CD4-positive, alpha-beta T cell treated with Interleukin-21 for 1 hour (primary cell): Measurements from ENCODE around the gene ZNF548.
"Not testable (repeated sequence)": the region's sequence is repeated elsewhere in the genome, so short reads cannot be mapped to it uniquely, and the experiment has no call there.

Experiments used
- DNase-seq: peaks from one replicate; pipeline ENCODE4 v3.0.0-alpha.2; 2020

Gene ZNF548

DNA sequence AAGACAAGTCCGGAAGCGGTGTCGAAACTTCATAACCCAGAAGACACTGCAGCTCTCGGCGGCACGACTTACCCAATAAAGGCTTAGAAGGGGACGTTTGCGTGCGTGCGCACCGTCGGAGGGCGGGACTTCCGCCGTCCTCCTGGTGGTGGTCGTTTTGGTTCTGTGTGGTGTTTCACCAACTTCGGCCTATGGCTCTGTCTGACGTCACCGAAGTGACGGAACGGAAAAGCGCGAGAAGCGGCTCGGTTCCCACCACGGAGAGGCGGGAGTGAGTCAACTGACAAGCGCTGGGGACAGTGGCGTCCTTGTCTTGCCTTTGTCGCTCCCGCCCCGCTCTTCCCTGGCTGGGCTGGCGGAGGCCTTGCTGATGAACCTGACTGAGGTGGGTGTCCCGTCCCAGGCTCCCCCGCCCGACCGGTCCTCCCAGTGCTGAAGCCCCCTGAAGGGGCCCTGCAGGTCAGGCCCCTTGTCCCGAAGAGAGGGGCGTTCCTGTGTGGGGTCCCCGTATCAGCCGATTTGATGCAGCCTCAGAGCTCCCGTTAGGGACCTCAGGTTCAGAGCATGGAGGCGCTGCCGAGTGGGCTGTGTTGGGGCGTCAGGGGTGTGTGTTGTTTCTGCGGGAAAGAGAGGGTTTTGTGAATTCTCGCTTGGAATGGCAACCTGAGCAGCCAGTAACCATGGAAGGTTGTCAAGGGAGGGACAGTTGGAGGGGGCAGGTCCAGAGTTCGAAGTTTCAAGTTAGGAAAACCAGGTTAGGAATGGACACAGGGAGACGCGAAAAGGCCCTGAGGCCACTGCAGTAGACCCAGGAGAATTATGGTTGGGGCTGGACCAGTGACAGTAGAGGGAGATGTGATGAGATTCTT lies at the start of gene ZNF548:
Gene ZNF548 (plus strand): TSS at position 125 of the 869 bp plus-strand sequence. CDS start 246 bp downstream, at position 371.
- DNase-seq, result peak; percentile 98

DNA sequence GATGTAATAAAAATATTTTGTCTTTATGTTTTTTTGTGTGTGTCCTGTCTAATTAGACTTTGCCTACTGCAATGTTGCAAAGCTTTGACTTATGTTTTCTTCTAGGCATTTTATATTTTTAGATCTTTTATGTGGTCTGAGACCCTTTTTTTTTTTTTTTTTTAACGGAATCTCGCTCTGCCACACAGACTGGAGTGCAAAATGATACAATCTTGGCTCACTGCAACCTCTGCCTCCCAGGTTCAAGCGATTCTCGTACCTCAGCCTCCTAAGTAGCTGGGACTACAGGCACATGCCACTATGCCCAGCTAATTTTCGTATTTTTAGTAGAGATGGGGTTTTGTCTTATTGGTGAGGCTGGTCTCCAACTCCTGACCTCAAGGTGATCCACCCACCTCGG lies 47.1 kb upstream of the ZNF548 start:
- no peak for DNase-seq

DNA sequence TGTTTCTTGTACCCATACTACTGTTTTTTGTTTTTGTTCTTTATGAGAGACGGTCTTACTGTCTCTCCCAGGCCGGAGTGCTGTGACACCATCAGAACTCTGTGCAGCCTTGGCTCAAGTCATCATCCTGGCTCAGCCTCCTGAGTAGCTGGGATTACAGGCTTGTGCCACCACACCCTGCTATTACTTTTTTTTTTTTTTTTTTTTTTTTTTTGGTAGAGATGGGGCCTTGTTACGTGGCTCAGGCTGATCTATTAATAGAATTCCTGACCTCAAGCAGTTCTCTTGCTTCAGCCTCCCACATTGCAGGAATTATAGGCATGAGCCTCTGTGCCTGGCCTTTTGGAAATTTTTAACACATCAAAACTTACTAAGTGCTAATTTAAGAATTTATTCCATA lies 41.5 kb upstream of the ZNF548 start:
- DNase-seq, result no peak

DNA sequence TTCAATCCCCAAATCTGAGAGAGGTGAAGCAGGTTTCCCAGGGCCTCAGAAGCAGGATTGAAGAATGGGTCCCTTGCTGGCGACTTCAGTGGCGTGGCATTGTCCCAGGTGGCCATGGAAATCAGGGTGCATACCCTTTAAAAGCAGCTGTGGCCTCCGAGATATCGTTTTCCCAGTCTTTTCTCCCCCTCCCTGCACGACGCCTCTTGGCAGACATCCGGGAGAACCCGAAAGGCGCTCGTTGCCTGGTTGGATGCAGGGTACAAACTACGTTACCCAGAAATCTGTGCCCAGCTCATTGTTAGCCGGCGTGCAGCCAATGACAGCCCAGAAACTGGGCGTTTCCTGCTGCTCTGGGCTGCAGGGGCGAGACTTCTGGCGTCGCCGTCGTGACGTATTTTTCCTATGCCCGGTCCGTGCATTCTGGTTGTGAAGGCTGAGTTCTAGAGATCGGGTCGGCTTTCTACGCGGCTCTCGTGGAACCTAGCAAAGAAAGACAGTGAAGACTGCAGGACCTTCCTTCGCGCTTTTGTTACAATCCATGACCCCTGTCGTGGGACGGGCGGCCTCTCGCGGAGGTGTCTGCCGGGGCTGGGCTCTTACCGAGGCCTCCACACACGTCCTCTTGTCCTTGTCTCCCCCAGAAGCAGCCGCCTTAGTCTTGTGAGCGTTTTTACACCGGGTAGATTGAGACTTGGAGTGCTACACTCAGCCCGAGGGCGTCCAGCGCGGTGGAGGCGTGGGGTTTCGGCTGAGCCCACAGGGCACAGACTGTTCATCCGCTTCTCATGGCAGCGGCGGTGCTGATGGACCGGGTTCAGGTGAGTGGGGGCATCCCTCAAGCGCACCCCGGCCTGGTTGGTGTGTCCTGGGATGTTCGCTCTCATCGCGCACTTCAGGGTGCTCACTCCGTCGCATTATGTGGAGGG lies 38.5 kb upstream of the ZNF548 start, which contains the start of gene ZNF304:
Gene ZNF304 (plus strand): TSS at position 395 of the 929 bp plus-strand sequence. CDS start 394 bp downstream, at position 789.
- DNase-seq, result peak; percentile 90

DNA sequence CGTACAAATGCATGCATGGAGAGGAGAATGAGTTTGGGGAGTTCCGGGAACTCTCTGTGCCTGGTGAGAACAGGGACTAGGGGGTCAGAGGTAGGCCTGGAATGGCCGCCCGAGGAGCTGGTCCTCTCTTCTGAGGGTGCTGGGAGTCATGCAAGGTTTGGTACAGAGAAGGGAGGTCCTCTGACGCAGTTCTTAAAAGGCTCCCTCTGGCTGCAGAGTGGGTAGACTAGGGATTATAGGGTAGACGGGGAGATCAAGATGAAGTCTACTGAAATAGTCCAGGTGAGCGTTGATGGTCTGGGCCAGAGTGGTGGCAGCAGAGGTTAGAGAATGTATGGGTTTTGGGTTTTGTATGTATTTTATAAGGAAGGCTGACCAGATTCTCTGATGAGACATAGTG lies 37.8 kb upstream of the ZNF548 start:
- no peak for DNase-seq

DNA sequence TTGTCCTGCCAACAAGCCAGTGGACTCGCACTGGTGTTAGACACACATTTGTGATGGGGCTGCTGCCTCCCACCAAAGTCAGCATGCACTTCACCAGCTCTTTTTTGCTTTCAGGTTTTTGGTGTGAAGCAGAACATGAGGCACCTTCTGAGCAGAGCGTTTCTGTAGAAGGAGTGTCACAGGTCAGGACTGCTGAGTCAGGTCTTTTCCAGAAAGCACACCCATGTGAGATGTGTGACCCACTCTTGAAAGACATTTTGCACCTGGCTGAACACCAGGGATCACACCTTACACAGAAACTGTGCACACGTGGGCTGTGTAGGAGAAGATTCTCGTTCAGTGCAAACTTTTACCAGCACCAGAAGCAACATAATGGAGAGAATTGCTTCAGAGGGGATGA lies 33.7 kb upstream of the ZNF548 start:
- DNase-seq, result no peak

DNA sequence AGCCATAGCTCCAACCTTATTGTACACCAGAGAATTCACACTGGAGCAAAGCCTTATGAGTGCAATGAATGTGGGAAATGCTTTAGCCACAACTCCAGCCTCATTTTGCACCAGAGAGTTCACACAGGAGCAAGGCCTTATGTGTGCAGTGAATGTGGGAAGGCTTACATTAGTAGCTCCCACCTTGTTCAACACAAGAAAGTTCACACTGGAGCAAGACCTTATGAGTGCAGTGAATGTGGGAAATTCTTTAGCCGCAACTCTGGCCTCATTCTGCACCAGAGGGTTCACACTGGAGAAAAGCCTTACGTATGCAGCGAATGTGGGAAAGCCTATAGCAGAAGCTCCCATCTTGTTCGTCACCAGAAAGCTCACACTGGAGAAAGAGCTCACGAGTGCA lies 32.2 kb upstream of the ZNF548 start:
- no peak for DNase-seq

DNA sequence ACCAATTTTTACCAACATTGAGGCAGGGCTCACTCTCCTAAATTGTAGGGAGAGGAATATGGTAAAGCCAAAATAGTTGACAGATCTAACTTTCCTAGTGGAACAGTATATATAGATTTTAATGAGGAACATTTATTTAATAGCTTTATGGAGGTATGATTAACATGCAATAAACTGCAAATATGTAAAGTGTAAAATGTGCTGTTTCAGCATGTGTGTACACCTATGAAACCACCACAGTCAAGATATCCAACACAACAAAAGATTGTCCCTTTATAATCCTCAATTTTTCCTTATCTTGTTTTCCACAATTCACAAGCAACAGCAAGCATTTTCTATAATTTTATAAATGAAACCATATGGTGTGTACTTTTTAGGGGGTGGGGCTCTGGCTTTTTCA lies 30.4 kb upstream of the ZNF548 start:
- DNase-seq, result no peak

DNA sequence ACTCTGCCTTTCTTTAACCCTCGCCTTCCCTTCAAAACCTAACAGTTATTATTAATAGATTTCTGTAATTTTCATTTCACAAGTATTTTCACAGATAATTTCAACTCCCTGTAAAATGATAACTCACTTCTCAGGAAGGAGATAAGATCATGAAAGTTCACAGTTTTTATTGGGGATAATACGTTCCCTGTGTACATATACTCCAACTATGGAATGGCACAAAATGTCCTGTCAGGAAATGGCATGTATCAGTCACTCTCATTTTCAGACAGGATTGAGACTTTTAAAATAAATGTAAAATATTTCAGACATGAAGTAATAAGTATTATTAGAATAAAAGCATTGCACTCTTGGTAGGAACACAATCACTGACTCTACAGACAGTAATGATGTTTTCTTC lies 27.2 kb upstream of the ZNF548 start:
- no peak for DNase-seq

DNA sequence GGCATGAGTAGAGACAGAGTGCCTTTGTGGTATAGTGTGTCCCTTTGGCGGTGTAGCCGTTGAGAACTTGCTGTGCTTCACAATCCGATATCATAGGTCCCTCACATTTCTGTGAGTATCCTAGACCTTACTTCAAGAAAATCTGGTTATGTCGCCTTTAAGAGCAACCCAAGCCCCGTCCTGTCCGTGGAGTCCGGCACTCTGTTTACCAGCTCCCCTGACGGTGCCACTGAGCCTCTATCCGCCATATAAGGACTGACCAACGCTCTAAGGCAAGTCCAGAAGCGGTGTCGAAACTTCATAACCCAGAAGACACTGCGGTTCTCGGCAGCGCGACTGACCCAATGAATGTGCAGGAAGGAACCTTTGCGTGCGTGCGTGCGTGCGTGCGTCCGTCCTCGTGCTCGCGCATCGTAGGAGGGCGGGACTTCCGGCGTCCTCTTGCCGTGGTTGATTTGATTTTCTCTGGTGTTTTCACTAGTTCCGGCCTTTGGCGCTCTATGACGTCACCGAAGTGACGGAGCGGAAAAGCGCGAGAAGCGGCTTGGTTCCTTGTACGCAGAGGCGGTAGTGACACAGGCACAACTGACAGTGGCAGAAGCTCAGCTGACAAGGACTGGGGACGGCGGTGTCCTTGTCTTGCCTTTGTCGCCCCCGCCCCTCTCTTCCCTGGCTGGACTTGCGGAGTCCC lies 26.5 kb upstream of the ZNF548 start, which contains the start of the genes TRAPPC2B and ZNF547:
Gene TRAPPC2B (plus strand): TSS at position 555 of the 691 bp plus-strand sequence. CDS start 1,283 bp downstream, outside the sequence.
Gene ZNF547 (plus strand): TSS at position 555 of the 691 bp plus-strand sequence. CDS start 5,005 bp downstream, outside the sequence.
- peak; percentile 99 for DNase-seq

DNA sequence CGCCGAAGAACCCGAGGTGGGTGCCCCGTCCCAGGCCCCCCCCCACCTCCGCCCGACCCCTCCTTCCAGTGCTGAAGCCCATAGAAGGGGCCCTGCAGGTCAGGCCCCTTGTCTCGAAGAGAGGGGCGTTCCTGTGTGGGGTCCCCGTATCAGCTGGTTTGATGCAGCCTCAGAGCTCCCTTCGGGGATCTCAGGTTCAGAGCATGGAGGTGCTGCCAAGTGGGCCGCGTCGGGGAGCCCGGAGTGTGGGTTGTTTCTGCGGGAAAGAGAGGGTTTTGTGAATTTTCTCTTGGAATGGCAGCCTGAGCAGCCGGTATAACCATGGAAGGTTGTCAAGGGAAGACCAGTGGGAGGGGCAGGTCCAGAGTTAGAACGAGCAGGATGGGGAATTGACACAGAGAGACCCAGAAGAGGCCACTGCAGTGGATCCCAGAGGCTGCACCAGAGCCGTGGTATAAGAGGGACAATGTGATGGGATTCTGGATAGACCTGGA lies 25.9 kb upstream of the ZNF548 start:
- no peak for DNase-seq

DNA sequence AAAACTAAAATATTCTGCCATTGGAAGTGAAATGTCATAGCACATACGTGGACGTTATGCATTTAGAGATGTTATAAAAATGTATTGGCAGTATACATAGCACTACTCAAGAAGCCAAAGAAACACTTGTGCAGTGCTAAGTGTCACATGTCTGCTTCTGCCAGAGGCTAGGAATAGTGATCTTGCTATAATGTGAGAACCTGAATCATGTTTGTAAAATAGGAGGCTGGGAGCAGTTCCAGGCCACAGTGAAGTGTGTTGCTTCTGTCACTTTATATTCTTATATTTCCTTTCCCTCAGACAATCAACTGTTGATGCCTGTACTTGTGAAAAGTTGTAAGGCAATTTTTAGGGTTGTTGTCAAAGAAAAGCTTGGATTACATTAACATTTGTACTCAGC lies 22.9 kb upstream of the ZNF548 start:
- no peak for DNase-seq

DNA sequence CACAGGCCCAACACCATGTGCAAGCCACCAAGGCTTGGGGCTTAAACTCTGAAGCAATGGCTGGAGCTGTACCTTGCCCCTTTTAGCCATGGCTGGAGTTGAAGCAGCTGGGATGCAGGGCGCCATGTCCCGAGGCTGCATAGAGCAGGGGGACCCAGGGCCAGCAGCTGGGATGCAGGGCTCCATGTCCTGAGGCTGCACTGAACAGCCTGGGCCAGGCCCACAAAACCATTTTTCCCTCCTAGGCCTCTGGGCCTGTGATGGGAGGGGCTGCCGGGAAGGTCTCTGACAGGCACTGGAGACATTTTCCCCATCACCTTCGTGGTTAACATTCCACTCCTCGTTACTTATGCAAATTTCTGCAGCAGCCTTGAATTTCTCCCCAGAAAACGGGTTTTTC lies 15.5 kb upstream of the ZNF548 start:
- DNase-seq, result no peak

DNA sequence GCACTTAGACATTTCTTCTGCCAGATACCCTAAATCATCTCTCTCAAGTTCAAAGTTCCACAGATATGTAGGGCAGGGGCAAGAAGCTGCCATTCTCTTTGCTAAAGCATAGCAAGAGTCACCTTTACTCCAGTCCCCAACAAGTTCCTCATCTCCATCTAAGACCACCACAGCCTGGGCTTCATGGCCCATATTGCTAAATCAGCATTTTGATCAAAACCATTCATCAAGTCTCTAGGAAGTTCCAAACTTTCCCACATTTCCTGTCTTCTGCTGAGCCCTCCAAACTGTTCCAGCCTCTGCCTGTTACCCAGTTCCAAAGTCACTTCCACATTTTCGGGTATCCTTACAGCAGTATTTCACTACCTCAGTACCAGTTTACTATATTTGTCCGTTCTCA lies 15.0 kb upstream of the ZNF548 start:
- DNase-seq, result not testable (repeated sequence)

DNA sequence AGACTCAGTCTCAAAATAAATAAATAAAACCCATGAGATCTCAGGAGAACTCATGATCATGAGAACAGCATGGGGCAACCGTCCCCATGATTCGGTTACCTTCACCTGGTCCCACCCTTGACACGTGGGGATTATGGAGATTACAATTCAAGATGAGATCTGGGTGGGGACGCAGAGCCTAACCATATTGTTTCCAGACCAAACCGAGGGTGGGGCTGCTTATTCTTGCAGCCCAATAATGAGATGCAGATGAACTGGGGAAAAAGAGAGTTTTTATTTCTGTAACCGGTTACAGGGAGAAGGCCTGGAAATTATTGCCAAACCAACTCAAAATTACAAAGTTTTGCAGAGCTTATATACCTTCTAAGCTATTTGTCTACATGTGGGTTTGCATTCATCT lies 13.5 kb upstream of the ZNF548 start:
- no peak for DNase-seq

DNA sequence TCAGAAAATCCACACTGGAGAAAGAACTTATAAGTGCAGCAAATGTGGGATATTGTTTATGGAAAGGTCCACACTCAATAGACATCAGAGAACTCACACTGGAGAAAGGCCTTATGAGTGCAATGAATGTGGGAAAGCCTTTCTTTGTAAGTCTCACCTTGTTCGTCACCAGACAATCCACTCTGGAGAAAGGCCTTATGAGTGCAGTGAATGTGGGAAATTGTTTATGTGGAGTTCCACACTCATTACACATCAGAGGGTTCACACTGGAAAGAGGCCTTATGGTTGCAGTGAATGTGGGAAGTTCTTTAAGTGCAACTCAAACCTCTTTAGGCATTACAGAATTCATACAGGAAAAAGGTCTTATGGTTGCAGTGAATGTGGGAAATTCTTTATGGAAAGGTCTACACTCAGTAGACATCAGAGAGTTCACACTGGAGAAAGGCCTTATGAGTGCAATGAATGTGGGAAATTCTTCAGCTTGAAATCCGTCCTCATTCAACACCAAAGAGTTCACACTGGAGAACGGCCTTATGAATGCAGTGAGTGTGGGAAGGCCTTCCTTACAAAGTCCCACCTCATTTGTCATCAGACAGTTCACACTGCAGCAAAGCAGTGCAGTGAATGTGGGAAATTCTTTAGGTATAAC lies 12.0 kb upstream of the ZNF548 start:
- DNase-seq, result no peak

DNA sequence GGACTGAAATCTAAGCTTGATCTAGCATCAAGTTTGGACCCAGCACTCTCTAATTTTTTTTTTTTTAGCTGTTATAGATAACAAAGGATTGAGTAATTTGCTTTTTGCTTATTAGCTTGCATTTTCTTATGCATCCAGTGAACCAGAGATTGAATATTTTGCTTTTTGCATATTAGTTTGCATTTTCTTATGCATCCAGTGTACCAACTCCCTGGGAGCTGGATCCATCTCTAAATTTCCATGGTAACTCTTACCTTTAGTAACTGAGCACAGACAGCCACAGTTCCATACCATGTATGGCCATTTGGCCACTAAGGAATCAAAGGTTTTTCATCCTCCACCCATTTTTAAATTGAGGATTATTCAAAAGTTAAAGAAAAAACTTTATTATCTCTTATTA lies 8.7 kb upstream of the ZNF548 start:
- DNase-seq, result no peak

DNA sequence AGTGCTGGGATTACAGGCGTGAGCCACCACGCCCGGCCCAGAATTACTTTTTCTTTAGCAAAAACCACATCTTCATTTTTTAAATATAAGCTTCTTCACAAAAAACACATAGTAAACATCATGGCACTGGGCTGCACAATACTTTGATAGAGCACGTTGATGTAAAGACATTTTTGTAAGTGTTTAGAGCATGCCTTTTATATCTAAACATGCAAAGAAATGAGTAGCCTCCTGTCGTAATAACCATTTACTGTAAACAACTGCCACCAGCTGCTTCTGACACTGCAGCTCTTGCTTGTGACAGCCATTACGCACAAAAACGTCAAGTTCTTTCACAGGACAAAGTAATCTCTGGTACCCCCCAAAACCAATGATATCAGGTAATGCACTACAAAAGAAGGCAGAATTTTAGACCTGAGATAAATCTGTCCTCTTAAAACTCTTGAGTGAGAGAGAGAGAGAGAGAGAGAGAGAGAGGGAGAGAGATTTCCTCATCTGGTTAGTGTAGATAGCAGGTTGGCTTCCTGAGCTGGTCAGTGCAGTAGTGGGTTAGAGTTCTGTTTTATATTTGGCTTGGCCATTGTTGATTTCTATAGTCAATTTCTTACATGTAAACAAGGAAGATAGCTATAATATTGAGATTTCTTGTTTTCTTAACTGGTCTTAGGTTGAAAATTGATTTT lies 6.7 kb upstream of the ZNF548 start:
- DNase-seq, result no peak

DNA sequence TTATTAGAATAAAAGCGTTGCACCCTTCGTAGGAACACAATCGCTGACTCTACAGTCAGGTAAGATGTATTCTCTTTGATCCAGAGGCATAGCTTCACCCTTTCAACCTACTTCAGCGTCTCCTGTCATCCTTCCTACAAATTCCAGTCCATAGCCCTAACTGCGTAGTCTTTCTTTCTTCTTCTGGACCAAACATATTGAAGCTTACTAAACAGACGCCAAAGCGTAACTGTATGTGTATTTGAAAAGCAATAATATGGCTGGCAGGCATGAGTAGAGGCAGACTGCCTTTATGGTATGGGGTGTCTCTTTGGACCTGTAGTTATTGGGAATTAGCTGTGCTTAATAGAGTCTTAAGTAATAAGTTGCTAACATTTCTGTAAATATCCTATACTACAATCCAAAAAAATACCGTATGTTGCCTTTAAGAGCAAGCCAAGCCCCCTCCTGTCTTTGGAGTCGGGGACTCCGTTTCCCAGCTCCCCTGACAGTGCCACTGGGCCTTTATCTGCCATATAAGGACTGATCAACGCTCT lies 392 bp upstream of the ZNF548 start:
- DNase-seq, result no peak

DNA sequence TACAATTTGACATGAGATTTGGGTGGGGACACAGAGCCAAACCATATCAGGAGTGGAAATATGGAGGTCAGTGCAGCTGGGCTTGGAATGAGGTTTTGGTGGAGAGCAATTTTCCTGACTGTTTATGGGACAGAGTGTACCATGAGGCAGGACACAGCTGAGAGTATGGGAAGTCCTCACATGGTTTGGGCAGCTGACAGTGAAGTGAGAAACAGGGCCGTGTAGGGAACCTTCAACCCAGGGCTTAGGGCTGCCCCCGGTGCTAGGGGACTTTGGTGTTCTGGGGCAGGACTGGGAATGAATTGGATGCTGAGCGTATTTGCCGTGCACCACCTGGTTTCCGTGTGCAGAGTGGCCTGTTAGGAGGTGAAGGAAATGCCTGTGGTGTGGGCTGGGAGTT lies 6.1 kb downstream of the ZNF548 start:
- no peak for DNase-seq

DNA sequence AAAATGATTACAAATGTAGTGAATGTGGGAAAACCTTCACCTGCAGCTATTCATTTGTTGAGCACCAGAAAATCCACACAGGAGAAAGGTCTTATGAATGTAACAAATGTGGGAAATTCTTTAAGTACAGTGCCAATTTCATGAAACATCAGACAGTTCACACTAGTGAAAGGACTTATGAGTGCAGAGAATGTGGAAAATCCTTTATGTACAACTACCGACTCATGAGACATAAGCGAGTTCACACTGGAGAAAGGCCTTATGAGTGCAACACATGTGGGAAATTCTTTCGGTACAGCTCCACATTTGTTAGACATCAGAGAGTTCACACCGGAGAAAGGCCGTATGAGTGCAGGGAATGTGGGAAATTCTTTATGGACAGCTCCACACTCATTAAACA lies 9.2 kb downstream of the ZNF548 start:
- DNase-seq, result no peak
